ENCODE data around the gene MTMR8. TPM values are rescaled to one million over a fixed set of nuclear protein-coding genes. Genes with fewer than 3 reads are reported as not detected.
A peak's percentile ranks its signal among the peaks of the same experiment; 100 is the strongest.
"Not testable (repeated sequence)": the region's sequence is repeated elsewhere in the genome, so short reads cannot be mapped to it uniquely, and the experiment has no call there.

Gene MTMR8
- 3.5 TPM for total RNA-seq

DNA sequence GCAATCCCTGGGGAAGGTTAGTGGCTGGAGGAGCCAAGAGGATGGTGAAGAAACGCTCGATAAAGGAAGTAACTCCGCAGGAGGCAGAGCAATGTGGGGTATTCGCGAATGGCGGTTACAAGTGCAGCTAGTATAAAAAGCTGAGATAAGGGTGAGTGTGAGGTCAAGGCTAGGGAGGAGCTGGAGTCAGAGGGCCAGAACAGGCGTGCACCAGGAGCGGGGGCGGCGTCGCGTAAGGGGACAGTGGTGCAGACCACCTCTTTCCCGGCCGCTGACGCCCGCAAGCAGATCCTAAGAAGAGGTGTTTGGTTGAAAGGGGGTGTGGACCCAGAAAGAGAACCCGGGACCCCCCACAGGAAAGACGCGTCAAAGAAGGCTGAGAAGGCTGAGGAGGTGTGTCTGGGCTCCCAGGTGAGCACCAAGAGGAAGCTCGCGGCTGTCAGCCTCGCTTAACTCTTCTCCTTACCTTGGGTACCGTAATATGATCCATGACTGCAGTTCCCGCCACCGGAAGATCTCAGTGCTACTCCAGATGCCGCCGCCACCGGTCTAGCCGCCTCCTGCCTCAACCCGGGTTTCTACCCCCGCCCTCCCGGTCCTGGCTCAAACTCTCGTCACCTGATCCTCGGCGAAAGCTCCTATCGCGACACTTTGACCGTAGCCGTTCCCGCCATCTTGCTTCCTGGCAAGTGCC is at the start of gene MTMR8:
TSS of gene MTMR8 (minus strand) at position 579 of the 694 bp plus-strand sequence. CDS start at position 490, 89 bp downstream.
- DNase-seq = peak; percentile 68

DNA sequence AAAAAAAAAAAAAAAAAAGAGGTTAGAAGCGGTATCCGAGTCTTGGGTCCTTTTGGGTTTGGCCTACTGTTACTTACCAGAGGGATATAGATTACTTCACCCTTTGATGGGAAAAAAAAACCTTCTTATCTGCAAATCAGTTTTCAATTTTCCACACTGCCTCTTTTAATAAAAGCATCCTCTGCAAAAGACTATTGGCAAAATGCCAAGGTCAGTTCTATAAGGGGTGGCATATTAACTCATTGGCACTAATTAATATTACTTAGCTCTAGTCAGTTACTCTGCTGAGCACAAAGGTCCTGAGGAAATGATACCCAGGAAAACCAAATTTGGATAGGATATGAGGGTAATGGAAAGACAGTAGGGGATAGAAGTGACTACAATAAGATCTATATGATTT is 44.3 kb upstream of the MTMR8 start:
- DNase-seq = no peak

DNA sequence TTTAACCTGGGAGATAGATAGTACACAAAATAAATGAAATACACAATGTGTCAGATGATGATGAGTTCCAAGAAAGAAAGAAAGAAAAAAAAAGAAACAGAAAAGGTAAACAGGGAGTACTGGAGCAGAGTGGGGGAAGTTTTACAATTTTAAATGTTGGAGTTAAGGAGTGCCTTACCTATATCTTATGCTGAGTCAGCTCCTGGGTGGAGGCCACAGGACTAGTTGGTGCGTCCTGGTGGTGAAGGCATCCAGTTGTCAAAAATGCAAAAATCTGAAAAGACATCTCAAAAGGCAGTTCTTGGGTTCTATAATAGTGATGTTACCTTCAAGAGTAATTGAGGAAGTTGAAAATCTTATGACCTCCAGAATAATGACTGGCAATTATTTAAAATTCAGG is 42.4 kb upstream of the MTMR8 start:
- no peak for DNase-seq

DNA sequence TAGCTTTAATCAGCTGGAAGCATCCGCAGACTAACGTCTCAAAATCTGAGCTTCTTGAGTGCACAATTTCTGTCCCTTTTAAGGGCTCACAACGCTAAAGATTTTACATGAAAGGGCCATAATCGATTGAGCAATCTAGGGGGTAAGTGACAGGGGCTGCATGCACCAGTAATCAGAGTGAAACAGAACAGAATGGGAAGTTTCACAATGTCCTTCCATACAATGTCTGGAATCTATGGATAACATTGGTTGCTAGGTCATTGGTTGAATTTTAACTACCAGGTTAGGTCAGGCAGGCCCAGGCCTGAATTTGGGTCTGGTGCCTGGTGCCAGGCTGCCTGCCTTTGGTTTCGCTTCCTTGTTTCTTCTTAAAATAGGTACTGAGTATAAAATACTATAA is 42.0 kb upstream of the MTMR8 start:
- DNase-seq = no peak

DNA sequence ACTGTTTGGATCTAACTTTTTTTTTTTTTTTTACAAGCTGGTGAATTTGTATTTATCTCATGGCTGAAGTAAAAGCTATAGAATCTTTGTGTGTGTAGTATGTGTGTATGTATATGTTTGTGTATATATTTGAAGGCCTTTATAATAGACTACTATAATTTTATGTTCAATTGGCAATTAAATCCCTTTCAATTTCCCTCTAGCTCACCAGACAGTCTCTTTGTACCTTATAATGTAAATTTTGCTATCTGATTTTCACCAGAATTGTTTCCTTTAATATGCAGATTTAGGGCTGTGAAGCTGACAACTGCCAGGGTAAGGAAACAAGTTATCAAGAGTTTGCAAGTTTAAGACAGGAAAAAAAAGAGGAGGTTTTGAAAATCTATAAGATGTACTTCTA is 33.1 kb upstream of the MTMR8 start:
- DNase-seq = no peak

DNA sequence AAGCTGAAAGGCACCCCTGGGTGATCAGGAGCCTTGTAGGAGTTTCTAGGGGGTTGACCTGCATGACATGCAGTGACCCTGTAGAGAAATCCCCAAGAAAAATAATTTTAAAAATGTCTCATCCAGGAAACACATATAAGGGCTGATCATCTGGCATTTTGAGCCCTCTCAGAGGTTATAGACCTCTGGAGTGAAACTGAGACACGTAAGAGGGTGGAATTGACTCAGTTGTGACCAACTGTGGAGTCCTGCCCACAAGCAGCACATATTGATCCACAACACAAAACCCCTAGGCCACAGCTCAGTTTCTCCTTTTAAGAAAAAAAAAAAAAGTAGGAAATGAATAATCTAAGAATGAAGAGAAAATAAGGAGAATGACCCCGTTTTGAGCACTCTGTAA is 32.5 kb upstream of the MTMR8 start:
- no peak for DNase-seq

DNA sequence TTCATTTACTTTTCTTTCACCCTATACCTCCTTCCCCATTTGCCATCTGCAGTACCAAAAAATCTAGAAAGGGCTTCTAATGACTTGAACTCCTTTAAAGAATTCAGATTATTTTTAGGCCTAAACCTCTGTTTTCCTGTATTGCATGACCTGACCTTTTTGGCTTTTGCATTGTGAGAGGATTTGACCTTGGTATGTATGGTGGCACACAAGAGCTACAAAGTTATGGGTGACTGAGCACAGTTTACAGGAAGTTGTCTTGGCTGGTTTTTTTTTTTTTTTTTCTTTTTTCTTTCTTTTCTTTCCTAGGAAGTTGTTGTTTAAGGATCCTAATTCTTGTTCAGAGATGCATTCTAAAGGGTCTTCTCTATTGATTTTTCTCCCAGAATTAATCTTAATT is 32.0 kb upstream of the MTMR8 start:
- DNase-seq = no peak

DNA sequence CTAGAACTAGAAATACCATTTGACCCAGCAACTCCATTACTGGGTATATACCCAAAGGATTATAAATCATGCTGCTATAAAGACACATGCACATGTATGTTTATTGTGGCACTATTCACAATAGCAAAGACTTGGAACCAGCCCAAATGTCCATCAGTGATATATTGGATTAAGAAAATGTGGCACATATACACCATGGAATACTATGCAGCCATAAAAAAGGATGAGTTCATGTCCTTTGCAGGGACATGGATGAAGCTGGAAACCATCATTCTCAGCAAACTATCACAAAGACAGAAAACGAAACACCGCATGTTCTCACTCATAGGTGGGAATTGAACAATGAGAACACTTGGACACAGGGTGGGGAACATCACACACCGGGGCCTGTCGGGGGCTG is 14.5 kb upstream of the MTMR8 start:
- not testable (repeated sequence) for DNase-seq

DNA sequence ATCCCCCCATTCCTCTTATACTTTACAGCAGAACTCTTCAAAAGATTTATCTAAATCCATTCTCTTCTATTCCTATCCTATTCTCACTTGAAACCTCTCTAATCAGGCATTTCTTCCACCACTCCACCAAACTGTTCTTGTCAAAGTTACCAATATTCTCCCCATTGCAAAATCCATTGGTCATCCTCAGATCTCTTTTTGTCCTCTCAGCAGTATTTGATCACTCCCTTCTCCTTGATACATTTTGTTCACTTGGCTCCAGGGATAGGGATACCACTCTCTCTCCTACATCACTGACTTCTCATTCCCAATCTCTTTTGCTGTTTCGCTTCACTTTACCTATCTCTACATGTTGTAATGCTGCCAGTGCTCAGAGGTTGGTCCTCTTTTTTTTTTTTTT is 2.8 kb upstream of the MTMR8 start:
- DNase-seq = no peak

DNA sequence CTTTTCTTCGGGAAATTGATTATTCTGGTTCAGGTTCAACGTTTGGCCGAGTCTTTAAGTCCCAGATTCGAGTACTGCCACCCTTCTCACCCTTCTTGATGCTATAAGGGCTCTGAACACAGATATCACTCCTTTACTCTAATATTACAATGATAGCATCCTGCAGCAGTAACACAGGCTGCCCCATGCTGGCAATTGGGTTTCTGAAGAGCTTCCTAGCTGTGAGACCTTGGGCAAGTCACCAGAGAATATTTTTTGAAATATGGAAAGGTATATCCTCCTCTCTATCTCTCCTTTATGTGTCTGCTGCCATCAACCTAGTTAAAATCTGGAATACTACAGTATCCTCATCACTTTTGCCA is 297 bp upstream of the MTMR8 start:
- no peak for DNase-seq

DNA sequence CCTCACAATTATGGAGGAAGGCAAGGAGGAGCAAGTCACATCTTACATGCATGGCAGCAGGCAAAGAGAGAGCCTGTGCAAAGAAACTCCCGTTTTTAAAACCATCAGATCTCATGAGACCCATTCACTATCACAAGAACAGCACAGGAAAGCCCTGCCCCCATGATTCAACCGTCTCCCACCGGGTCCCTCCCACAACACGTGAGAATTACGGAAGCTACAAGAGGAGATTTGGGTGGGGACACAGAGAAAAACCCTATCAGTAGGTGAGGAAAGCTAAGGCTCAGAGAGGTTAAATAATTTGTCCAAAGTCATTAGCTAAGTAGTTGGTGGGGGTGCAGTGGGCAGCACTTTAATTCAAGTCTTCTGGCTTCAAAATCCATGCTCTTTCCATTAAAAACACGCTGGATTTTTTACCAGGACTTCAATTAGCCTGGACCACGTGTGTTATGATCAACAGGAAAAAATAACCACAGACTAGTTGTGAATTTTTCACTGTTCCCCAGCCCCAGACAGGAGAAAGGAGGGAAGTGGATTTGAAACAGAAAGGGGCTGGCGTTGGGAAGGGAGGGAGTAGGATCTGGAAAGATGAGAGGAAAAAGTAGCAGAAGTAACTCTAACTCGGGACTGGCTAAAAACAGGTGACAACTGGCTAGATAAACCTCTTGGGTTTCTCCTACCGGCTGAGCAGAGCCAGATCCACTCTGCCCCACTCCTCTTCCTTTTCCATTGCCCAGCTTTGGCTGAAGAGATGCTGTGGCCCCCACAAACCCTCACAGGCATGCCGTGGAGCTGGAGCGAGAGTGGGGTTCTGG is 986 bp downstream of the MTMR8 start:
- DNase-seq = peak; percentile 1

DNA sequence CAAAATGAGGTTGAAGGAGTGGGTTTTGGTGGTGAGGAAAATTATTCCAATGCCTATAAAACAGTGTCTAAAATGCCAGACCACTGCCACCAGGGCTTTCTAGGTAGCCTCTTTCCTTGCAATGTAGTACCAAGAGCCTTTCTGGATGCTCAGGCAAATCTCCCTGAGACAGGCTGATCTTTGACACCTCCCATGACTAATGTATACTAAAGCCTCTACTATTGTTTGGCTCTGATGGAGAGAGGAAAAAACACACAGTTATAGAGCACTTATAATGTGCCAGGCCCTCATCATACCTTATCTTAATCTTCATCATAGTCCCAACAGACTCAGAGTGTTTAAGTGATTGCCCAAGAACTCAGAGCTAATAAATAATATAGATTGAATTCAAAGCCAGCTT is 5.8 kb downstream of the MTMR8 start:
- DNase-seq = no peak

DNA sequence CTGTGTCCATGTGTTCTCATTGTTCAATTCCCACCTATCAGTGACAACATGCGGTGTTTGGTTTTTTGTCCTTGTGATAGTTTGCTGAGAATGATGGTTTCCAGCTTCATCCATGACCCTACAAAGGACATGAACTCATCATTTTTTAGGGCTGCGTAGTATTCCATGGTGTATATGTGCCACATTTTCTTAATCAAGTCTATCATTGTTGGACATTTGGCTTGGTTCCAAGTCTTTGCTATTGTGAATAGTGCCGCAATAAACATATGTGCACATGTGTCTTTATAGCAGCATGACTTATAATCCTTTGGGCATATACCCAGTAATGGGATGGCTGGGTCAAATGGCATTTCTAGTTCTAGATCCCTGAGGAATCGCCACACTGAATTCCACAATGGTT is 14.5 kb downstream of the MTMR8 start:
- DNase-seq = not testable (repeated sequence)

DNA sequence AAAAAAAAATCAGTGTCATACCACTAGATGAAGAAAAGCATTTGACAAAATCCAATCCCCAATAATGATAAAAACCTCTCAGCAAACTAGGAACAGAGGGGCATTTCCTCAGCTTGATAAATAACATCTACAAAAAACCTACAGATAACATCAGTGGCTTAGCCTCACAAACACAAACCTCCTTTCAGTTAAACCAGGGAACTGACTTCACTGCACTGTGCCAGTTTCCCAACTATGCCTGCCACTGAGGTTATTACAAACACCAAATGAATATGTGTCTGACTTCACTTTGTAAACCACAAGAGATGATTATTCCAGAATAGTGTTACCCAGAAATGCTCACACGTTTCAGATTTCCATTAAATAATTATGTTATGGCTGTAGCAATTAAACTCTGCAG is 15.3 kb downstream of the MTMR8 start:
- DNase-seq = no peak

DNA sequence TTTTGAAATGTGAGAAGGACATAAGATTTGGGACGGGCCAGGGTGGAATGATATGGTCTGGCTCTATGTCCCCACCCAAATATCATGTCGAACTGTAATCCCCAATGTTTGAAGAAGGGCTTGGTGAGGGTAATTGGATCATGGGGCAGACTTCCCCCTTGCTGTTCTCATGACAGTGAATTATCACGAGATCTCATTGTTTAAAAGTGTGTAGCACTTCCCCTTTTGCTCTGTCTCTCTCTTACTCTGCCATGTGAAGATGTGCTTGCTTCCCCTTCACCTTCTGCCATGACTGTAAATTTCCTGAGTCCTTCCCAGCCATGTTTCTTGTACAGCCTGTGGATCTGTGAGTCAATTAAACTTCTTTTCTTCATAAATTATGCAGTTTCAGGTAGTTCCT is 17.5 kb downstream of the MTMR8 start:
- no peak for DNase-seq

DNA sequence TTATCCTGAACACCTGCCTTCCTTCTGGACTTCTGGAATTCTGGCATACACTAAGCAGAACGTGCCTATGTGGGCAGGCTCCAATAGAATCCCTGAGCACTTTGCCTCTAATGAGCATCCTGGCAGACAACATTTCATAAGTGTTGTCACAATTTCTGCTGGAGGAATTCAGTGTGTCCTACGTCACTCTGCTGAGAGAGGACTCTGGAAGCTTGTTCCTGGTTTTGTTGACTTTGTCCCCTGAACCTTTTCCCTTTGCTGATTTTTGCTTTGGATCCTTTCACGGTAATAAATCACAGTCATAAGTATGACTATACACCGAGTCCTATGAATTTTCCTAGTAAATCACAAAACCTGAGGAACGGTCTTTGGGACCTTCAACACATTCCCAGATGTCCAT is 43.2 kb downstream of the MTMR8 start:
- DNase-seq = no peak

DNA sequence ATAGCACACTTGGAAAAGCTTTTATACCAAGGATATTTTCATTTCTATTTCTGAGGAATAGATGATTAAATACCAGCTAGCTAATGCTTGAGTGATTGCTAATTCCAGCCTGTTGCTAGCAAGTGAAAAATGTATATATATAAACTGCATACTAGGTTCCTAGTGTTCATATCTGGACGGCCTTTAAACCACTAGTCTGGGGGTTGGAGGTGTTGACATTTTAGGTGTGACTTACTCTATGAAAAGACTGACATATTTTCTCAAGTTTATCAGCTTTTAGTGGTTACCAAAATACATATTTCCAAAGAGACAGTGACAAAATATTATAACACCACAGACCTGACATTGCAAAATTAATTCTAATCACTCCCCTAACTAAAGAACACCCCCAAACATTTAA is 44.7 kb downstream of the MTMR8 start:
- DNase-seq = no peak

DNA sequence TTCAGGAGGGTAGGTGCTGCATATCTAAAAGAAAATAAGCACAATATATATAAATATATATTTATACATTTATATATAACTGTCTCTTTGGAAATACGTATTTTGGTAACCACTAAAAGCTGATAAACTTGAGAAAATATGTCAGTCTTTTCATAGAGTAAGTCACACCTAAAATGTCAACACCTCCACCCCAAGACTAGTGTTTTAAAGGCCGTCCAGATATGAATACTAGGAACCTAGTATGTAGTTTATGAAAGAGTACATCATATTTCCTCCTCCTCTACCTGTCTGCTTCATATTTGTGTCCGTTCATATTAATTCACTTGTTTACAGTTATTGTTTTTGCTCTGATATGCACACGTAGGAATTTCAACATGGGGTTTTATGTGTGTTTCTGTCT is 45.2 kb downstream of the MTMR8 start:
- no peak for DNase-seq

DNA sequence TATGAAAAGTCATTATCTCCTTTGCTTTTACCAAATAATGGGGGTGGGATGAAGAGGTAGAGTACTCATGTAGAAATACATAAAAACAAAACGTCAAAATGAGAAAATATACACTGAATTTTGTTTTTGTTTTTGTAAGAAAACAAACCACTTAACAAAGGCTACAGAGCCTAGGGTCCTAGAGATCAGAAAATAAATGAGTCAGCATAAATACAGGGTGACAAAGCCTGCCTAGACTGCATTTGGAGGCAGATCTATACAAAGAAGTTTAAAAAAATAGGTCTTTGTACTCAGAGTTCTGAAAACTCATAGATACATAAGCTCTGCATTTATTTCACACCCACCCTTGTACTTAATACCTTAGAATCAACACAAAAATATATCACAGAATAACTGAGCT is 52.4 kb downstream of the MTMR8 start:
- DNase-seq = no peak

DNA sequence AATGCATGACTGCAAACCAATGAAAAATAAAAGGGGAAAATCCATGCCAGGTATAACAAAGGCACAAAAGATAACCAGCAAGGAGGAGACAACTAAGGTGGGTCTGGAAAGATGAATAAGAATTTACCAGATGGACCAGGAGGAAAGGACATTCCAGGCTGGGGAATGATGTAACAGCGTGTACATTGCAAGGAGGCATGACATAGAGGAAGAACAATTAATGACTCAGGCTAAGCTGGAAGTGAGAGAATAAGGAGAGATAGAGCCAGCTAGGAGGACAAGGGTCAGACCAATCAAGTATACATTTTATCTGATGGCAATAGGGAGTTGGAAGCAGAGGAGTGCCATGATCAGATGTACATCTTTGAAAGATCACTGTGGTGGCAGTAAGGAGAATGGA is 57.0 kb downstream of the MTMR8 start:
- no peak for DNase-seq

DNA sequence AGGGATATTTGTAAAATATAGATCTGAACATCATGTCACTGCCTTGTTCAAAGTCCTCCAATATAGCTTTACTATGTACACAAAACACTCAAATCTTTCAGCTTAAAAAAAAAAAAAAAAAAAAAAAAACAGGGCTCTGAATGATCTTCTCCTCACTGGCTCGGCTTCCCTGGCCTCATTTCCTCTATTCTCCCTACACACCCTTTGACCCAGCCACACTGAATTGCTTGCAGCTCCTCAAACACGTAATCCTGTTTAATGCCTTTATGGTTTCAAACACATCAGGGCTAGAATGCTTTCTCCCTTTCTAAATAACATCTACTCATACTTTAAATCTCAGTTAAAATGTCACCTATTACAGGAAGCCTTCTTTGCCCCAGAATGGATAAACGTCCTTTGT is 60.8 kb downstream of the MTMR8 start:
- DNase-seq = no peak

DNA sequence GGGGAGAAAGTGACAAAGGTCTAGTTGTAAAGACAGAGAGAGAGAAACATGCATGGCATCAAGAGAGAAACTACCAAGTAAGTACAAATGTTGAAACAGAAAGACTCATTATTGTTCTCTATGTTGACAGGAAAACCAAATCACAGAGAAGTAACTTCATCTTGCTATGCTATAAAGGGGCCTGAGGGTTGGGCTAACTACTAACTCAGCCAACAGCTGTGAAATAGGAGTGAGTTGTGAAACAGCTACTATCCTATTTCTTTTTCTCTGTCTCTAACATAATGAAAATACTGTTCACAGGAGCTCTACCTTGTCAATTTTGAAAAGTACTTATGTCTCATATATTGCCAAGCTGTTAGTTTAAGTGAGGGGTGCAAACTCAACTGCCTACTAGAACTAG is 65.0 kb downstream of the MTMR8 start:
- peak; percentile 0 for DNase-seq

DNA sequence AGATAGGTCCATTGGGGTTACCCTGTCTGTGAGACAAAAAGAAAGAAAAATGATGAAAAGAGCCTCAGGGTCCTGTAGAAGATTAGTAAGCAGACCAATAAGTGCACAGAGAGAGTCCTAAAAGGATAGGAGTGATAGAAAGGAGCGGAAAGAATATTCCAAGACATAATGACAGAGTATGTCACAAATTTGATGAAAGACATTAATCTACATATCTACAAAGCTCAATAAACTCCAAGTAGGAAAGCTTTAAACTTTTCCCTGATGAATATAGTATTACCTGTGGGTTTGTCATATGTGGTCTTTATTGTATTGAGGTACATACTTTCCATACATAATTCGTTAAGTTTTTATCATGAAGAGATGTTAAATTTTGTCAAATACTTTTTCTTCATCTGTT is 73.7 kb downstream of the MTMR8 start:
- no peak for DNase-seq

DNA sequence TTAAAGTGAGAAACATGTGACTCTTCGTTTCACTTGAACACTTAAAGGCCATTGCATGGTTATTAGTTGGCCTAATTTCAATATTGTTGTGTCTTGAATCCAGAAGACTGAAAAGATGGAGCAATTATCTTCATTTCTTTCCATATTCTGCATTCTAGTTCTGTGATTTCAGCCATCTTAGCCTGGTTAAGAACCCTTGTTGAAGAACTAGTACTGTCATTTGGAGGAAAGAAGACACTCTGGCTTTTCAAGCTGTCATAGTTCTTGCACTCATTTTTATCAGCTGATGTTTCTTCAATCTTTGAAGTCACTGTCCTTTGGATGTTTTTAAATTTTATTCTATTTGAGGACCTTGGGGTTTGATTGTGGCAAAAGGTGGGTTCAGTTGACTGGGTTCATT is 81.6 kb downstream of the MTMR8 start:
- DNase-seq = no peak
